GM23338 (cell line): ENCODE measurements around the gene TECR.
"Not testable (repeated sequence)": the region's sequence is repeated elsewhere in the genome, so short reads cannot be mapped to it uniquely, and the experiment has no call there.

Experiments
- EZH2 ChIP-seq: fragments of 200-600 bp; sonication (generic); IDR thresholded peaks from one replicate; pipeline ENCODE4 v1.8.0; 2017; ENCODE audit warnings: antibody characterized with exemption, mild to moderate bottlenecking, low read depth; ENCODE audit not compliant: unreplicated experiment
- POLR2AphosphoS5 ChIP-seq: IDR thresholded peaks from 2 replicates; pipeline ENCODE4 v1.6.1; 2016; ENCODE audit warnings: antibody characterized with exemption, low read depth
- TF ChIP-seq, protein P1 (sequence below), 2 experiments: fragments of 200-600 bp in 1 of 2; sonication (generic) in 1 of 2; conservative IDR thresholded peaks; 2 replicates each; pipeline versions ENCODE4 v1.5.1 to v1.6.1; 2016 to 2017; ENCODE audit warnings: antibody characterized with exemption in 2 of 2, low read depth in 2 of 2, mild to moderate bottlenecking in 2 of 2, moderate library complexity in 1 of 2

DNA sequence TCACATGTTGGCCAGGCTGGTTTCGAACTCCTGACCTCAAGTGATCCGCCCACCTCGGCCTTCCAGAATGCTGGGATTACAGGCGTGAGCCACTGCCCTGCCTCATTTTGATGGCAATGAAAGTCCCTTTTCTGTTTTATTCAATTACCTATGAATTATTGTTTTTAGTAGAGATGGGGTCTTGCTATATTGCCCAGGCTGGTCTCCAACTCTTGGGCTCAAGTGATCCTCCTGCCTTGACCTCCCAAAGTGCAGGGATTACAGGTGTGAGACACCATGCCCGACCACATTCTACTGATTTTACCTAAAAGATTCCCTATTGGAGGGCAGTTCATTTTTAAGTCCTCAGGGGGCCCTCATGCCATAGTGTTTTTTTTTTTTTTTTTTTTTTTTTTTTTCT is 12.6 kb downstream of the TECR start:
- TF ChIP-seq, protein P1, sequence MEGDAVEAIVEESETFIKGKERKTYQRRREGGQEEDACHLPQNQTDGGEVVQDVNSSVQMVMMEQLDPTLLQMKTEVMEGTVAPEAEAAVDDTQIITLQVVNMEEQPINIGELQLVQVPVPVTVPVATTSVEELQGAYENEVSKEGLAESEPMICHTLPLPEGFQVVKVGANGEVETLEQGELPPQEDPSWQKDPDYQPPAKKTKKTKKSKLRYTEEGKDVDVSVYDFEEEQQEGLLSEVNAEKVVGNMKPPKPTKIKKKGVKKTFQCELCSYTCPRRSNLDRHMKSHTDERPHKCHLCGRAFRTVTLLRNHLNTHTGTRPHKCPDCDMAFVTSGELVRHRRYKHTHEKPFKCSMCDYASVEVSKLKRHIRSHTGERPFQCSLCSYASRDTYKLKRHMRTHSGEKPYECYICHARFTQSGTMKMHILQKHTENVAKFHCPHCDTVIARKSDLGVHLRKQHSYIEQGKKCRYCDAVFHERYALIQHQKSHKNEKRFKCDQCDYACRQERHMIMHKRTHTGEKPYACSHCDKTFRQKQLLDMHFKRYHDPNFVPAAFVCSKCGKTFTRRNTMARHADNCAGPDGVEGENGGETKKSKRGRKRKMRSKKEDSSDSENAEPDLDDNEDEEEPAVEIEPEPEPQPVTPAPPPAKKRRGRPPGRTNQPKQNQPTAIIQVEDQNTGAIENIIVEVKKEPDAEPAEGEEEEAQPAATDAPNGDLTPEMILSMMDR (conservative IDR thresholded peaks at IDR 0.05; ENCODE audit: low read depth in 2 of 2) = not testable (repeated sequence)
- not testable (repeated sequence) for TF ChIP-seq EZH2, POLR2AphosphoS5
